Measurements from ENCODE around the gene SAP30L.

The SAP30L gene

GRCh38 chr5:154485096-154485491, 39.3 kb downstream of the SAP30L start:
- no peak overlapping the region for H3K4me2 ChIP-seq (ENCODE audit: low read depth, low read length)
- no peaks in the 10 kb centered on the region for H4K20me1 ChIP-seq (ENCODE audit: insufficient read depth, low read length)
- H2AFZ ChIP-seq (ENCODE audit: low read length), result no peak overlapping the region
- H3K36me3 ChIP-seq (replicated peaks; ENCODE audit: insufficient read depth, low read length), result no peaks in the 10 kb centered on the region
- H3K9me2 ChIP-seq (replicated peaks; ENCODE audit: insufficient read depth, low read length), result no peaks in the 10 kb centered on the region
- no peaks in the 10 kb centered on the region for H3K79me2 ChIP-seq (ENCODE audit: low read length)
- H3F3A ChIP-seq (ENCODE audit: insufficient read depth, low read length), result no peaks in the 10 kb centered on the region
- H3K9me3 ChIP-seq (replicated peaks; ENCODE audit: insufficient read depth, low read length), result no peaks in the 10 kb centered on the region
- no peak for TF ChIP-seq CTCF (IDR thresholded peaks at IDR 0.05; ENCODE audit: low read length)
- TF ChIP-seq EZH2 (optimal IDR thresholded peaks at IDR 0.05; ENCODE audit: low read depth, low read length), result no peak
- TF ChIP-seq EZH2phosphoT487 (IDR thresholded peaks at IDR 0.05; ENCODE audit: low read length), result no peak
- H3K27ac ChIP-seq (ENCODE audit: low read length), result no peak overlapping the region
- H3K4me1 ChIP-seq (ENCODE audit: low read length), result 0 out of 2 replicates have a peak, but pooled peaks cover 4% of the 10 kb centered on the region
- H3K27me3 ChIP-seq (replicated peaks; ENCODE audit: insufficient read depth, low read length), result peaks cover 30% of the 10 kb centered on the region
- no peak overlapping the region for H3K9ac ChIP-seq (ENCODE audit: low read length)
- DNase-seq, result no peak
- no peak overlapping the region for H3K4me3 ChIP-seq (ENCODE audit: low read length)

GRCh38 chr5:154485850-154486426, 40.1 kb downstream of the SAP30L start:
- H3K9me2 ChIP-seq (replicated peaks; ENCODE audit: insufficient read depth, low read length), result no peaks in the 10 kb centered on the region
- H3K27me3 ChIP-seq (replicated peaks; ENCODE audit: insufficient read depth, low read length), result peaks cover 21% of the 10 kb centered on the region; the same call in 1 of the 2 replicates
- H3K9ac ChIP-seq (ENCODE audit: low read length), result no peak overlapping the region
- H4K20me1 ChIP-seq (ENCODE audit: insufficient read depth, low read length), result no peaks in the 10 kb centered on the region
- H3K79me2 ChIP-seq (ENCODE audit: low read length), result no peaks in the 10 kb centered on the region
- no peak overlapping the region for H2AFZ ChIP-seq (ENCODE audit: low read length)
- no peak for DNase-seq
- H3K4me3 ChIP-seq (ENCODE audit: low read length), result no peak overlapping the region
- no peak overlapping the region for H3K4me2 ChIP-seq (ENCODE audit: low read depth, low read length)
- TF ChIP-seq EZH2 (optimal IDR thresholded peaks at IDR 0.05; ENCODE audit: low read depth, low read length) (no peak), EZH2phosphoT487 (IDR thresholded peaks at IDR 0.05; ENCODE audit: low read length) (no peak), CTCF (IDR thresholded peaks at IDR 0.05; ENCODE audit: low read length) (no peak)
- no peaks in the 10 kb centered on the region for H3F3A ChIP-seq (ENCODE audit: insufficient read depth, low read length)
- H3K27ac ChIP-seq (ENCODE audit: low read length), result no peak overlapping the region
- 0 out of 2 replicates have a peak, but pooled peaks cover 4% of the 10 kb centered on the region for H3K4me1 ChIP-seq (ENCODE audit: low read length)
- no peaks in the 10 kb centered on the region for H3K36me3 ChIP-seq (replicated peaks; ENCODE audit: insufficient read depth, low read length)
- no peaks in the 10 kb centered on the region for H3K9me3 ChIP-seq (replicated peaks; ENCODE audit: insufficient read depth, low read length)

GRCh38 chr5:154486427-154486866, 40.6 kb downstream of the SAP30L start:
- no peak overlapping the region for H3K27ac ChIP-seq (ENCODE audit: low read length)
- no peak for TF ChIP-seq EZH2phosphoT487 (IDR thresholded peaks at IDR 0.05; ENCODE audit: low read length)
- no peak for TF ChIP-seq CTCF (IDR thresholded peaks at IDR 0.05; ENCODE audit: low read length)
- no peak for TF ChIP-seq EZH2 (optimal IDR thresholded peaks at IDR 0.05; ENCODE audit: low read depth, low read length)
- H3K79me2 ChIP-seq (ENCODE audit: low read length), result no peaks in the 10 kb centered on the region
- no peaks in the 10 kb centered on the region for H3K9me2 ChIP-seq (replicated peaks; ENCODE audit: insufficient read depth, low read length)
- H3K4me2 ChIP-seq (ENCODE audit: low read depth, low read length), result no peak overlapping the region
- no peak overlapping the region for H3K9ac ChIP-seq (ENCODE audit: low read length)
- H4K20me1 ChIP-seq (ENCODE audit: insufficient read depth, low read length), result no peaks in the 10 kb centered on the region
- no peak for DNase-seq
- H2AFZ ChIP-seq (ENCODE audit: low read length), result no peak overlapping the region
- H3F3A ChIP-seq (ENCODE audit: insufficient read depth, low read length), result no peaks in the 10 kb centered on the region
- no peaks in the 10 kb centered on the region for H3K36me3 ChIP-seq (replicated peaks; ENCODE audit: insufficient read depth, low read length)
- no peak overlapping the region for H3K4me3 ChIP-seq (ENCODE audit: low read length)
- H3K4me1 ChIP-seq (ENCODE audit: low read length), result 0 out of 2 replicates have a peak, but pooled peaks cover 4% of the 10 kb centered on the region
- no peaks in the 10 kb centered on the region for H3K9me3 ChIP-seq (replicated peaks; ENCODE audit: insufficient read depth, low read length)
- 0 out of 2 replicates have a peak, but pooled peaks cover 17% of the 10 kb centered on the region for H3K27me3 ChIP-seq (replicated peaks; ENCODE audit: insufficient read depth, low read length)
